Brain microvascular endothelial cell (primary cell): Measurements from ENCODE around the gene ZNF780B.

ENCODE experiments used
- DNase-seq: peaks from one replicate; pipeline ENCODE4 v3.0.0-alpha.2; 2020
- H3K27ac ChIP-seq: fragments of 250-450 bp; sonication (Bioruptor Pico); 2 replicates; pipeline ENCODE4 v1.5.1; 2020; ENCODE audit warnings: mild to moderate bottlenecking, moderate library complexity
- H3K27me3 ChIP-seq: fragments of 250-450 bp; sonication (Bioruptor Pico); replicated peaks from 2 replicates; pipeline ENCODE4 v1.5.1; 2020; ENCODE audit warnings: mild to moderate bottlenecking
- H3K36me3 ChIP-seq: fragments of 250-450 bp; sonication (Bioruptor Pico); replicated peaks from 2 replicates; pipeline ENCODE4 v1.5.1; 2020; ENCODE audit warnings: mild to moderate bottlenecking
- H3K4me3 ChIP-seq: 2 replicates; pipeline ENCODE4 v1.5.1; 2011; ENCODE audit warnings: low read depth, mild to moderate bottlenecking, control low read depth, low read length, moderate library complexity
- in situ Hi-C: cut with HindIII; loops from 2 replicates; pipeline ENCODE4 v1.10.0; 2017; ENCODE audit warnings: low sequenced_read_pairs, low pct_ligation_motif_present
- TF ChIP-seq, protein P1 (sequence below): IDR thresholded peaks from 2 replicates; pipeline ENCODE4 v1.5.1; 2011; ENCODE audit warnings: low read depth, mild to moderate bottlenecking, moderate library complexity, low read length, control low read depth, inconsistent platforms; ENCODE audit errors: missing control alignments

ZNF780B gene

DNA sequence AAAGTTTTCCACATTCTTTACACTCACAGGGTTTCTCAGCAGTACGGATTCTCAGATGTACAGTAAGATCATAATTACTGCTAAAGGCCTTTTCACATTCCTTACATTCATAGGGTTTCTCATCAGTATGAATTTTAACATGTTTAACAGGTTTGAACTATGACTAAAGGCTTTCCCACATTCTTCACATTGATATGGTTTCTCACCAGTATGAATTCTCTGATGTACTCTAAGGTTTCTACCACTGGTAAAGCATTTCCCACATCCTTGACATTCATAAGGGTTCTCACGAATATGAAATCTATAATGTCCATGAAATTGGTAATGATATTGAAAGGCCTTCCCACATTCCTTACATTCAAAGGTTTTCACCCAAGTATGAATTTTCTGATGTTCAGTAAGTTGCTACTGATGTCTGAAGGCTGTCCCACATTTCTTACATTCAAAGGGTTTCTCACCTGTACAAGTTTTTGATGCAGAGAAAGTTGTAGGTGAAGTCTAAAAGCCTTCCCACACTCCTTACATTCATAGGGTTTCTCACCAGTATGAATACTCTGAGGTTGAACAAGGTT is 22.0 kb downstream of the ZNF780B start:
- H3K27me3 ChIP-seq = no peaks in the 10 kb centered on the region
- no peaks in the 10 kb centered on the region for H3K36me3 ChIP-seq
- DNase-seq = no peak
- in situ Hi-C loops = no loop called here
- no peak overlapping the region for H3K4me3 ChIP-seq
- TF ChIP-seq, protein P1, sequence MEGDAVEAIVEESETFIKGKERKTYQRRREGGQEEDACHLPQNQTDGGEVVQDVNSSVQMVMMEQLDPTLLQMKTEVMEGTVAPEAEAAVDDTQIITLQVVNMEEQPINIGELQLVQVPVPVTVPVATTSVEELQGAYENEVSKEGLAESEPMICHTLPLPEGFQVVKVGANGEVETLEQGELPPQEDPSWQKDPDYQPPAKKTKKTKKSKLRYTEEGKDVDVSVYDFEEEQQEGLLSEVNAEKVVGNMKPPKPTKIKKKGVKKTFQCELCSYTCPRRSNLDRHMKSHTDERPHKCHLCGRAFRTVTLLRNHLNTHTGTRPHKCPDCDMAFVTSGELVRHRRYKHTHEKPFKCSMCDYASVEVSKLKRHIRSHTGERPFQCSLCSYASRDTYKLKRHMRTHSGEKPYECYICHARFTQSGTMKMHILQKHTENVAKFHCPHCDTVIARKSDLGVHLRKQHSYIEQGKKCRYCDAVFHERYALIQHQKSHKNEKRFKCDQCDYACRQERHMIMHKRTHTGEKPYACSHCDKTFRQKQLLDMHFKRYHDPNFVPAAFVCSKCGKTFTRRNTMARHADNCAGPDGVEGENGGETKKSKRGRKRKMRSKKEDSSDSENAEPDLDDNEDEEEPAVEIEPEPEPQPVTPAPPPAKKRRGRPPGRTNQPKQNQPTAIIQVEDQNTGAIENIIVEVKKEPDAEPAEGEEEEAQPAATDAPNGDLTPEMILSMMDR = no peak
- no peak overlapping the region for H3K27ac ChIP-seq

DNA sequence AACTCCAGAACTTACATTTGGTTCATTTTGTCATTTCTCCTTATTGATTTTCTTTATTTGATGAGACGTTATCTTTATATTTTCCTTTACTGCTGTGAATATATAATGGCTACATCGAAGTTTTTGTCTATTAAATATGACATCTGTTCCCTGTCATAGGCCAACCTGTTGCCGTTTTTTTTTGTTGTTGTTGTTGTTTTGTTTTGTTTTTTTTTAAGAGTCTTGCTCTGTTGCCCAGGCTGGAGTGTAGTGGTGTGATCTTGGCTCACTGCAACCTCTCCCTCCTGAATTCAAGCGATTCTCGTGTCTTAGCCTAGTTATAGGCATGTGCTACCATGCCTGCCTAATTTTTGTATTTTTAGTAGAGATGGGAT is 29.4 kb downstream of the ZNF780B start:
- no peaks in the 10 kb centered on the region for H3K27me3 ChIP-seq
- no peaks in the 10 kb centered on the region for H3K36me3 ChIP-seq
- H3K27ac ChIP-seq = no peak overlapping the region
- no peak for DNase-seq
- no peak overlapping the region for H3K4me3 ChIP-seq
- in situ Hi-C loops = no loop called here
- TF ChIP-seq, protein P1 = no peak

DNA sequence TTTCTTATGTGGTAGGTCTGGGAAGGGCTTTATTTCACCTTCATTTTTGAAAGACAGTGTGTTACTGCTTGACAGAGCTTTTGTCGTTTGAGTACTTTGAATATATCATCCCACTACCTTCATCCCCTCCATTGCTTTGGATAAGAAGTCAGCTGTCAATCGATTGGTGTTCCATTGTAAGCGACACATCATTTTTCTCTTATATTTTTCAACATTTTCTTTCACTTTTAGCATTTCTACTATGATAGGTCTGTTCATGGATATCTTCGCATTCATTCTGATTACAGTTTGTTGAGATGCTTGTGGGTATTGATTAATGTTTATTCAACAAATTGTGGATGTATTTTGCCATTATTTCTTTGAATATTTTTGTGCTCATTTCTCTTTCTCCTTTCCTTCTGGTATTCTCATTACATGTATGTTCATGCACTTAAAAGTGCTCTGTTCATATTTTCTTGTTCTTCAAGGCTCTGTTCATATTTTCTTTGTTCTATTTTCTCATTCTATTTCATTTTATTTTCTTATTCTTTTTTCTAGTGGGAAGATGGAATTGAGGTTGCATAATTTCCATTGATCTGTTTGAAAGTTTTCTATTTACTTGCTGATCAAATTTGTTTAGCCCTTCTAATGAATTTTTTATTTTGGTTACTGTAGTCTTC is 30.0 kb downstream of the ZNF780B start:
- TF ChIP-seq, protein P1 = no peak
- DNase-seq = no peak
- H3K36me3 ChIP-seq = no peaks in the 10 kb centered on the region
- no peak overlapping the region for H3K27ac ChIP-seq
- H3K27me3 ChIP-seq = no peaks in the 10 kb centered on the region
- in situ Hi-C loops = no loop called here
- H3K4me3 ChIP-seq = no peak overlapping the region

DNA sequence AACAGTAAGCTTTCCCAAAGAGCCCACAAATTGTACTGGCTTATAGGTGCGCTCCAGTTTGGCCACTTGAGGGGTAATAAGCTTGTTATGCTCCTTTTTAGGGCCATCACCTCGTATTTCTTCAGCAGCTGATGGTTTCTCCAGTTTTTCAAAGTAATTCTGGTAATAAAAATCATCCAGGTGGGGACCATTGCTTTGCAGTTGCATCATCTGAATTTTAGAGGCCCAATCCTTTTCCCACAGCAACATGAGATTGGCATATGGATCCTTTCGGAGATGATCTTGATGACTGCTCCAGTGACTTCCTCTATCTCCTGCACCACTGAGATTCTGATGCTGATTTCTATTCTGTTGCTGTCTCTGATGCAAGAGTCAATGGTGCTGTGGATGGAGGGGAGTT is 32.1 kb downstream of the ZNF780B start:
- no peak overlapping the region for H3K27ac ChIP-seq
- H3K27me3 ChIP-seq = no peaks in the 10 kb centered on the region
- no peaks in the 10 kb centered on the region for H3K36me3 ChIP-seq
- in situ Hi-C loops = no loop called here
- TF ChIP-seq, protein P1 = no peak
- H3K4me3 ChIP-seq = no peak overlapping the region
- DNase-seq = no peak

DNA sequence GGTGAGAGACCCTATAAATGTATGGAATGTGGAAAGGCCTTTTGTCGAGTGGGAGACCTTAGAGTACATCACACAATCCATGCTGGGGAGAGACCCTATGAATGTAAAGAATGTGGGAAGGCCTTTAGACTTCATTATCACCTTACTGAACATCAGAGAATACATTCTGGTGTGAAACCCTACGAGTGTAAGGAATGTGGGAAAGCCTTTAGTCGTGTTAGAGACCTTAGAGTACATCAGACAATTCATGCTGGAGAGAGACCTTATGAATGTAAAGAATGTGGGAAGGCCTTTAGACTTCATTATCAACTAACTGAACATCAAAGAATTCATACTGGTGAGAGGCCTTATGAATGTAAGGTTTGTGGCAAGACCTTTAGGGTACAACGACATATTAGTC is 42.0 kb downstream of the ZNF780B start:
- Histone ChIP-seq H3K27ac (no peak overlapping the region), H3K27me3 (no peaks in the 10 kb centered on the region), H3K36me3 (no peaks in the 10 kb centered on the region), H3K4me3 (no peak overlapping the region)
- in situ Hi-C loops = no loop called here
- no peak for DNase-seq
- TF ChIP-seq, protein P1 = no peak

DNA sequence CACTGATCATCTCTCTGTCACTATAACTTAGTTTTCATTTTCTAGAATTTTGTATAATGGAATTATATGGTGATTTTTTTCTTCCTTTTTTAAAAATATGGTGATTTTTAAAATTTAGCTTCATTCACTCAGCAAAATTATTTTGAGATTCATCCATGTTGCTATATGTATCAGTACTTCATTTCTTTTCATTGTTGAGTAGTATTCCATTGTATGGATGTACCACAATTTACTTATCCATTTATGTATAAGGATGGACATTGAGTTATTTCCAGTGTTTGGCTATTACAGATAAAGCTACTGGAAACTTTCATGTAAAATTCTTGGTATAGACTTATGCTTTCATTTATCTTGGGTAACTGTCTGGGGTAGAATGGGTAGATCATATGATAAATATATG is 46.4 kb downstream of the ZNF780B start:
- Histone ChIP-seq H3K36me3 (peaks cover 2% of the 10 kb centered on the region), H3K27me3 (no peaks in the 10 kb centered on the region), H3K27ac (no peak overlapping the region), H3K4me3 (no peak overlapping the region)
- no peak for DNase-seq
- TF ChIP-seq, protein P1 = no peak
- in situ Hi-C loops = no loop called here
